Mesendoderm (in vitro differentiated cells): ENCODE results near the gene UBAP2.
A peak's percentile ranks its signal among the peaks of the same experiment; 100 is the strongest.
"Not testable (repeated sequence)": the region's sequence is repeated elsewhere in the genome, so short reads cannot be mapped to it uniquely, and the experiment has no call there.

Experiments
- DNase-seq: peaks from one replicate; pipeline ENCODE4 v3.0.0; 2013
- H2AK5ac ChIP-seq: 2 replicates; pipeline ENCODE4 v1.6.1; 2013; ENCODE audit warnings: low read length, inconsistent platforms
- H2BK120ac ChIP-seq: 2 replicates; pipeline ENCODE4 v1.6.1; 2013; ENCODE audit warnings: low read depth, mild to moderate bottlenecking, low read length, moderate library complexity, mixed read lengths
- H2BK15ac ChIP-seq: replicated peaks from 2 replicates; pipeline ENCODE4 v1.6.1; 2013; ENCODE audit warnings: low read depth, mild to moderate bottlenecking, moderate library complexity
- H2BK5ac ChIP-seq: 2 replicates; pipeline ENCODE4 v1.6.1; 2013; ENCODE audit warnings: low read length, inconsistent platforms
- H3K18ac ChIP-seq: 2 replicates; pipeline ENCODE4 v1.6.1; 2013; ENCODE audit warnings: mild to moderate bottlenecking, low read length, mixed read lengths
- H3K23ac ChIP-seq: one replicate; pipeline ENCODE4 v1.6.1; 2013; ENCODE audit warnings: low read length
- H3K27ac ChIP-seq: 2 replicates; pipeline ENCODE4 v1.5.1; 2013; ENCODE audit warnings: low read depth, mild to moderate bottlenecking, inconsistent platforms, low read length, moderate library complexity
- H3K27me3 ChIP-seq: 2 replicates; pipeline ENCODE4 v1.6.1; 2013; ENCODE audit warnings: low read length, control low read depth, mild to moderate bottlenecking, inconsistent platforms; ENCODE audit not compliant: insufficient read depth, poor library complexity
- H3K36me3 ChIP-seq: 2 replicates; pipeline ENCODE4 v1.6.1; 2013; ENCODE audit warnings: low read length, inconsistent platforms; ENCODE audit not compliant: control insufficient read depth, insufficient read depth
- H3K4ac ChIP-seq: one replicate; pipeline ENCODE4 v1.6.1; 2013; ENCODE audit warnings: low read depth, mild to moderate bottlenecking, low read length, moderate library complexity
- H3K4me1 ChIP-seq: 2 replicates; pipeline ENCODE4 v1.6.1; 2013; ENCODE audit warnings: low read depth, low read length, inconsistent platforms; ENCODE audit not compliant: control insufficient read depth
- H3K4me2 ChIP-seq: 2 replicates; pipeline ENCODE4 v1.6.1; 2013; ENCODE audit warnings: low read length
- H3K4me3 ChIP-seq: 2 replicates; pipeline ENCODE4 v1.5.1; 2013; ENCODE audit warnings: mild to moderate bottlenecking, low read length
- H3K56ac ChIP-seq: one replicate; pipeline ENCODE4 v1.6.1; 2013; ENCODE audit warnings: low read length
- H3K79me1 ChIP-seq: 2 replicates; pipeline ENCODE4 v1.6.1; 2013; ENCODE audit warnings: low read length, inconsistent platforms
- H3K79me2 ChIP-seq: 2 replicates; pipeline ENCODE4 v1.6.1; 2013; ENCODE audit warnings: mild to moderate bottlenecking, low read length; ENCODE audit not compliant: control insufficient read depth, insufficient read depth
- H3K9ac ChIP-seq: 2 replicates; pipeline ENCODE4 v1.6.1; 2013; ENCODE audit warnings: low read length, inconsistent platforms
- H4K5ac ChIP-seq: one replicate; pipeline ENCODE4 v1.6.1; 2013; ENCODE audit warnings: low read length
- H4K8ac ChIP-seq: one replicate; pipeline ENCODE4 v1.6.1; 2013; ENCODE audit warnings: low read depth, mild to moderate bottlenecking, control low read depth, low read length, moderate library complexity
- WGBS: extraction: QIAGEN DNeasy Blood & Tissue Kit; methylation state at CpG from one replicate; pipeline ENCODE4 v1.1.7; 2013; ENCODE audit warnings: low lambda C conversion rate, missing lambda C conversion rate; ENCODE audit not compliant: insufficient coverage; ENCODE audit errors: extremely low coverage; 5-methylcytosine and 5-hydroxymethylcytosine counted together

The UBAP2 gene

DNA sequence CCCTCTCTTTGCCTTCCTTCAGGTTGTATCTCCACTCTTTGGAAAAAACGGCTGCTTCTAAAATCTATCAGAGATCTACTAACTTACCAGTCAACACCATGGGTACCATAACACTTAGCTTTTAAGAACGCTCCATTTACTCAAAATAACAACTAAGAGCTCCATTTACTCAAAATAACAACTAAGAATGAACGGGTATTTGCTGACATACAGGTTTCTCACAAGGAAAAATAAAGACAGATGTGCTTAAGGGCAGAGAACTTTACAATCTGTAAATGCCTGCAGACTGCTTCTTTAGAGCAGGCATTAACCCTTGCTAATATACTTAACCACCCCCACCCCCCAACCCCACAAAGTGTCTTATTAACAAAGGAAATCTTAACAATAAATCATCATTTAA lies 2.8 kb downstream of the UBAP2 start:
- H3K23ac ChIP-seq, result no peak overlapping the region
- no peak overlapping the region for H2BK5ac ChIP-seq
- H3K4me3 ChIP-seq, result no peak overlapping the region
- no peak overlapping the region for H2BK120ac ChIP-seq
- H3K18ac ChIP-seq, result no peak overlapping the region
- no peak overlapping the region for H4K5ac ChIP-seq
- H3K27ac ChIP-seq, result no peak overlapping the region
- H3K4me1 ChIP-seq, result peaks cover 4% of the 10 kb centered on the region
- no peak overlapping the region for H3K56ac ChIP-seq
- no peak overlapping the region for H2BK15ac ChIP-seq
- no peaks in the 10 kb centered on the region for H3K27me3 ChIP-seq
- peaks cover 63% of the 10 kb centered on the region for H3K79me2 ChIP-seq
- no peaks in the 10 kb centered on the region for H3K36me3 ChIP-seq
- H3K4me2 ChIP-seq, result no peak overlapping the region
- DNase-seq, result no peak
- H4K8ac ChIP-seq, result no peak overlapping the region
- peaks cover 2% of the 10 kb centered on the region for H3K79me1 ChIP-seq
- H3K9ac ChIP-seq, result no peak overlapping the region
- H2AK5ac ChIP-seq, result no peak overlapping the region
- no peak overlapping the region for H3K4ac ChIP-seq
- 100% methylated on average over 1 of the region's 3 CpGs for WGBS

DNA sequence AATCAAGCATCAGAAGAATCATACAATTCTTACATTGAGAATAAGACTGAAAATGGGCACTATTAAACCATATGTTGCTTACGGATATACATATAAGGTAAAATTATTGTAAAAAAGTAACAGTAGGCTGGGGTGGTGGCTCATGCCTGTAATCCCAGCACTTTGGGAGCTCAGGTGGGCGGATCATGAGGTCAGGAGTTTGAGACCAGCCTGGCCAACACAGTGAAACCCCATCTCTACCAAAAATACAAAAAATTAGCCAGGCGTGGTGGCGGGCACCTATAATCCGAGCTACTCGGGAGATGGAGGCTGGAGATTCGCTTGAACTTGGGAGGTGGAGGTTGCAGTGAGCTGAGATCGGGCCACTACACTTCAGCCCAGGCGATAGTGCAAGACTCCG lies 6.6 kb downstream of the UBAP2 start:
- not testable (repeated sequence) for H2AK5ac ChIP-seq, H3K9ac ChIP-seq, H4K5ac ChIP-seq, H3K27me3 ChIP-seq, H3K36me3 ChIP-seq, H3K56ac ChIP-seq, H3K4me3 ChIP-seq, DNase-seq, H3K18ac ChIP-seq, H3K4me2 ChIP-seq, H3K4me1 ChIP-seq, H2BK5ac ChIP-seq, H3K27ac ChIP-seq, H3K4ac ChIP-seq, H2BK120ac ChIP-seq, H2BK15ac ChIP-seq, H4K8ac ChIP-seq, H3K23ac ChIP-seq, H3K79me1 ChIP-seq
- WGBS, result no CpG with 5 or more reads among the region's 10 CpGs
- peaks cover 66% of the 10 kb centered on the region for H3K79me2 ChIP-seq

DNA sequence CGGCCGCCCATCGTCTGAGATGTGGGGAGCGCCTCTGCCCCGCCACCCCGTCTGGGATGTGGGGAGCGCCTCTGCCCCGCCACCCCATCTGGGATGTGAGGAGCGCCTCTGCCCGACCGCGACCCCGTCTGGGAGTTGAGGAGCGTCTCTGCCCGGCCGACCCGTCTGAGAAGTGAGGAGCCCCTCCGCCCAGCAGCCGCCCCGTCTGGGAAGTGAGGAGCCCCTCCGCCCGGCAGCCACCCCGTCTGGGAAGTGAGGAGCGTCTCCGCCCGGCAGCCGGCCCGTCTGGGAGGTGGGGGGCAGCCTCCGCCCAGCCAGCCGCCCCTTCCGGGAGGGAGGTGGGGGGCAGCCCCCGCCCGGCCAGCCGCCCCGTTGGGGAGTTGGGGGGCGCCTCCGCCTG lies 9.8 kb downstream of the UBAP2 start:
- Histone ChIP-seq H3K79me1 (peaks cover 11% of the 10 kb centered on the region), H3K79me2 (peaks cover 61% of the 10 kb centered on the region)
- not testable (repeated sequence) for H3K36me3 ChIP-seq, H2BK120ac ChIP-seq, H3K4me3 ChIP-seq, H3K4ac ChIP-seq, H2BK5ac ChIP-seq, H3K18ac ChIP-seq, H3K9ac ChIP-seq, H3K4me1 ChIP-seq, H4K5ac ChIP-seq, H4K8ac ChIP-seq, H2BK15ac ChIP-seq, H2AK5ac ChIP-seq, H3K4me2 ChIP-seq, H3K23ac ChIP-seq, H3K27me3 ChIP-seq, H3K56ac ChIP-seq, DNase-seq, H3K27ac ChIP-seq
- no CpG with 5 or more reads among the region's 37 CpGs for WGBS

DNA sequence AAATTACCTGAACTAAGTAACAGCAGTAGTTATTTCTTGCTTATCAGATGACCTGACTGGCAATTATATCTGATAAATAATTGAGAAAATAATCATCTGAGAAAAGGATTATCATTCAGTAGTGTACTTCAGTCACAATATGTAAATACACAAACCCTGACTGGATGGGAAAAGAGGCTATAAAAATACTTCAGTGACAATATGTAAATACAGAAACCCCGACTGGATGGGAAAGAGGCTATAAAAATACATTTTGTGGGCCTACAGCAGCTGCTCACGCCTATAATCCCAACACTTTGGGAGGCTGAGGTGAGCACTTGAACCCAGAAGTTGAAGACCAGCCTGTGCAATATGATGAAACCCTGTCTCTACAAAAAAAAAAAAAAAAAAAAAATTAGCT lies 11.1 kb downstream of the UBAP2 start:
- no peak overlapping the region for H3K56ac ChIP-seq
- H3K9ac ChIP-seq, result no peak overlapping the region
- H3K4me3 ChIP-seq, result no peak overlapping the region
- H2BK120ac ChIP-seq, result no peak overlapping the region
- DNase-seq, result no peak
- H3K79me2 ChIP-seq, result peaks cover 57% of the 10 kb centered on the region
- H3K18ac ChIP-seq, result no peak overlapping the region
- no peak overlapping the region for H3K27ac ChIP-seq
- WGBS, result no CpG with 5 or more reads among the region's 2 CpGs
- no peak overlapping the region for H3K4me2 ChIP-seq
- peaks cover 2% of the 10 kb centered on the region for H3K36me3 ChIP-seq
- no peak overlapping the region for H2BK15ac ChIP-seq
- H2BK5ac ChIP-seq, result no peak overlapping the region
- H3K4ac ChIP-seq, result no peak overlapping the region
- H4K8ac ChIP-seq, result no peak overlapping the region
- peaks cover 9% of the 10 kb centered on the region for H3K79me1 ChIP-seq
- no peak overlapping the region for H4K5ac ChIP-seq
- no peaks in the 10 kb centered on the region for H3K27me3 ChIP-seq
- no peak overlapping the region for H2AK5ac ChIP-seq
- H3K23ac ChIP-seq, result no peak overlapping the region
- H3K4me1 ChIP-seq, result no peaks in the 10 kb centered on the region

DNA sequence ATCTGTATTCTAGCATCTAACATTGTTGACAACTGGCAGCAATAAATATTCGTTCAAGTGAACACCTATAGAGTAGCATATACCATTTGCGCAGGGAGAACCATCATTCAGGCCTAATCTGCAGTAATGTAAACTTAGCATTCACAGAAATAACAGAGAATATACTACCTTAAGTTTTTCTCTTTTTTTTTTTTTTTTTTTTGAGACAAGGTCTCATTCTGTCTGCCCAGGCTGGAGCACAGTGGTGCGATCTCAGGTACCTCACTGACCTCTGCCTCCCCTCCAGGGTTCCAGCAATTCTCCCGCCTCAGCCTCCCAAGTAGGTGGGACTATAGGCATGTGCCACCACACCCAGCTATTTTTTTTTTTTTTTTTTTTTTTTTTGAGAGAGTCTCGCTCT lies 12.1 kb downstream of the UBAP2 start:
- H4K8ac ChIP-seq, result no peak overlapping the region
- peaks cover 2% of the 10 kb centered on the region for H3K36me3 ChIP-seq
- DNase-seq, result no peak
- H3K56ac ChIP-seq, result no peak overlapping the region
- no peak overlapping the region for H3K4ac ChIP-seq
- no CpG with 5 or more reads among the region's 5 CpGs for WGBS
- no peak overlapping the region for H2AK5ac ChIP-seq
- peaks cover 13% of the 10 kb centered on the region for H3K79me1 ChIP-seq
- no peak overlapping the region for H2BK5ac ChIP-seq
- no peak overlapping the region for H3K4me2 ChIP-seq
- no peak overlapping the region for H3K9ac ChIP-seq
- H3K27me3 ChIP-seq, result no peaks in the 10 kb centered on the region
- no peak overlapping the region for H3K18ac ChIP-seq
- H3K23ac ChIP-seq, result no peak overlapping the region
- no peak overlapping the region for H3K27ac ChIP-seq
- no peak overlapping the region for H2BK15ac ChIP-seq
- no peak overlapping the region for H2BK120ac ChIP-seq
- no peaks in the 10 kb centered on the region for H3K4me1 ChIP-seq
- peaks cover 60% of the 10 kb centered on the region for H3K79me2 ChIP-seq
- H4K5ac ChIP-seq, result no peak overlapping the region
- H3K4me3 ChIP-seq, result no peak overlapping the region

DNA sequence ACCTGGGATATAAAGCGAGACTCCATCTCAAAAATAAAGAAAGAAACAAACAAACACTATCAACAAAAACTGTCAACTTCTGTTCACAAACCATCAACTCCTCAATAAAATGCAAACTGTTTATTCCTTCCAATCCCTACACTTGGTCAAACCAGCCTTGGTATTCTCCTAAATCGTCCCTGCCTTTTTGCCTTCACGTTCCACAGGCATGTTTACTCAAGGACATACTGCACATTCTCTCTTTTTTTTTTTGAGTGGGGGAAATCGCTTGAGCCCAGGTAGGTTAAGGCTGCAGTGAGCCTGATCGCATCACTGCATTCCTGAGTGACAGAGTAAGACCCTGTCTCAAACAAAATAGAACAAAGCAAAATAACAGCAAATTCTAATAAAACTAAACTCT lies 13.0 kb downstream of the UBAP2 start:
- Histone ChIP-seq H3K27me3 (no peaks in the 10 kb centered on the region), H3K79me2 (peaks cover 62% of the 10 kb centered on the region), H2BK15ac (no peak overlapping the region), H3K18ac (no peak overlapping the region), H2AK5ac (no peak overlapping the region), H3K23ac (no peak overlapping the region), H2BK120ac (no peak overlapping the region), H2BK5ac (no peak overlapping the region), H3K27ac (no peak overlapping the region), H3K9ac (no peak overlapping the region), H3K56ac (no peak overlapping the region), H3K4me1 (no peaks in the 10 kb centered on the region), H3K4me2 (no peak overlapping the region), H4K8ac (no peak overlapping the region), H3K79me1 (peaks cover 11% of the 10 kb centered on the region), H3K36me3 (peaks cover under 1% of the 10 kb centered on the region), H3K4me3 (no peak overlapping the region), H4K5ac (no peak overlapping the region), H3K4ac (no peak overlapping the region)
- DNase-seq, result peak; percentile 77
- WGBS, result no CpG with 5 or more reads among the region's 5 CpGs
